Globus pallidus (tissue), 1 donor: ENCODE results near the gene ITPR3.
A peak's percentile ranks its signal among the peaks of the same experiment; 100 is the strongest.
"Not testable (repeated sequence)": the region's sequence is repeated elsewhere in the genome, so short reads cannot be mapped to it uniquely, and the experiment has no call there.

Source experiments
- DNase-seq: peaks from one replicate; pipeline ENCODE4 v3.0.0-alpha.2; 2015; ENCODE audit warnings: low spot score

The ITPR3 gene

DNA sequence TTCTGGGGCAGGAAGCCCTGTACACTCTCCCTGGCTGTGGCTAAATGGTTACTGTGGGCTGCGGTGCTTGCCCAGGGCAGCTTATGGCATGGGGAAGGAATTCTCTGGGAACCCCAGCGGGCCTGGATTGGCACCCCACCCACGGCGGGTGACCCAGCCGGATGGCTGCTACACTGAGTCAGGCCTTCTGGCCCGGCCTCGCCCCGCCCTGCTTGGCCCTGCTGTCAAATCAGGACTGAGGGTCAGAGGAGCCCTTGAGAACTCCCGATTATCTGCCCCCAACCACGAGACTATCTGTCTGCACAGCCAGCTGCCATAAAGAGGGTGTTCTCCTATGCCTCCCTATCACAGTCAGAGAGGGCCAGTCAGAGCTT is 7.3 kb upstream of the ITPR3 start:
- DNase-seq, result no peak

GRCh38 chr6:33616113-33616512 is 5.0 kb upstream of the ITPR3 start:
- no peak for DNase-seq

GRCh38 chr6:33616913-33617312 is 4.2 kb upstream of the ITPR3 start:
- DNase-seq, result no peak

- no peak for DNase-seq
These were observed 1.8 kb upstream of the ITPR3 start for GRCh38 chr6:33619166-33619840.

DNA sequence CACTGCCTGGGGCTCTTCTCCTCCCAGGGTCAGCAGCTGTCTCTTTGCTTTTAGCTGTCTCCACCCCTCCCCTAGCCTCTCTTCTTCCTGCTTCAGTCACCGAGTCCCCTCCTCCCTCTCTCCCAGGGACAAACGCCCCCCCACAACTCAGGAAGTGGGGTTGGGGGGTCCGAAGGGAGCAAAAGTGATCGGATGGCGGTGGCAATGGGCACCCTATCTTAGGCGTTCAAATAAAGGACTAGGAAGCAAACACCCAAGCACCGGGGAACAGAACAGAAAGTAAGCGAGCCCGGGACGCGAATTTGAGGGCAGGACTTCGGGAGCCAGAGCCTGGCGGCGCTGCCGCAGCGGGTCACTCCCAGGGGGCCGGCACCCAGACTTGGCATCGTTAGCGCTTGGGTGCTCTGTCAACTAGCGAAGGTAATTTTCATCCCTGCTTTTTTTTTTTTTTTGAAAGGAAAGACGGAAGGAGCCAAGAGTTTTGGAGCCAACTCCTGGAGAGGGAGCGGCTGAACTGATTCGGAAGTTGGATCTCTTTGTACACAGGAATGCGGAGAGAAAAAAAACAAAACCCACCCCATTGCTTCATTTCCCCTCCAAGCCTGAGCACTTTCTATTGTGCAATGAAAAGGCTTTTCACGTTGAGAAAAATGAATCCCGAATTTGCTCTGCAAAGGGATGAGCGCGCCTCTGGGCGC is 815 bp upstream of the ITPR3 start:
- no peak for DNase-seq

GRCh38 chr6:33621711-33622388 is 728 bp downstream of the ITPR3 start:
- no peak for DNase-seq

DNA sequence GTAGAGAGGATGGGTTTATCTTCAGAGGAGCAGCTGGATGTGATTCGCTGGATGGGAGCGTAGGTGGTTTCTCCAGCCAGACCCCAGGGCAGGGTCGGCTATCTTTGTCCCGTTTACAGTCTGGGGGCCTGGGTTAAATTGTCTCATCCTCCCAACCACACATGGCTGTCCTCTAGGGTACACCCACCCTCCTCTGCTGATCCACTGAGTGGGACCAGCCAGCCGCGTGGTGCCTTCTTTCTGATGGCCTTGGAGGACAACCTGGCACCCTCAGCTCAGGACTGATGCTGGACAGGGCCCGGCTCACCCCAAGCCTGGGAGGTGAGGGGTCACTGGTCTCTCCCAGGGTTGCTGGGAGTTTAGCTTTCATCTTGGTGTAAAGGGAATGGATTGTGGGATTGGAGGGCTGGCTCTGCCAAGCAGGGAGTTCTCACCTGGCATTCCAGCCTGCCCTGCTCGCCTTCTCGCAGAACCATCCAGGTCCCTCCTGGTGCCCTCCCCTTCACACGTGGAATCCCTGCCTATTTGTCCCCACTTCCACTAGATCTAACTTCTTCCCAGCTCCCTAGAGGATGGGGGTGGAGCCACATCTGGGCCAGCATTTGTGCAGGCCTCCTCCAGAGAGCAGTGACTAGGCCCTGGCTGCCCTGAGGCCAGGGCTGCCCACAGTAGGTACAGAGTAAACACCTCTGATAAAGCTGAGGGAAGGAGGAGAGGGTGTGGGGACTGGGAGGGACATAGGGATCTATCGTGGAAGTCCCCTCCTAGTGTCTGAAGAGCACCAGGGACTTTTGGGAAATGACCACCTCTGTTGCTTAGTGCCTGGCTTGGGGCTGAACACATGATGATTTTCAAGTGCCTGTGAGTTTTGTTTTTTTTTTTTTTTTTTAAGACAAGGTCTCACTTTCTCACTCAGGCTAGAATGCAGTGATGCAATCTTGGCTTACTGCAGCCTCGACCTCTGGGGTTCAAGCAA is 1.6 kb downstream of the ITPR3 start:
- DNase-seq, result no peak

DNA sequence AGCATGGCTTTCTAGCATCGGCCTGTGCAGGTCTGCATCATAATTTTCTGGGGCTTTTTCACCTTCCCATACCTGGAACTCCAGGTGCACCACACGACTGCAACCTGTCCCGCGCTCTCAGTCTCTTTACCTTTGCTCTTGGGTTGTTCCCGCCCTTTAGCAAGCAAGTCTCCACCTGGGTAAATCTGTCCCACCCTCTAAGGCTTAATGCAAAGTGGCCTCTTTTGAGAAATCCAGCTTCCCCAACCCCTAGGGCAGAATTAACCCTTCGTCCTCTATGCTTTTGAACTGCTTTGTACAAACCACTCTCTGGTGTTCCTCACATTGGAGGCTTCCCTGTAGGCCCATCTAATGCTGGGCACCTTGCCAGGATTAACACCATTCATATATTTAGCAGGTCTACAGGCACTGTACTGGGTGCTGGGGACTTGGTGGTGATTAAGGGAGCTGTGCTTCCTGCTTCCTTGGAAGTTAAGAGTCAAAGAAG is 2.8 kb downstream of the ITPR3 start:
- no peak for DNase-seq

DNA sequence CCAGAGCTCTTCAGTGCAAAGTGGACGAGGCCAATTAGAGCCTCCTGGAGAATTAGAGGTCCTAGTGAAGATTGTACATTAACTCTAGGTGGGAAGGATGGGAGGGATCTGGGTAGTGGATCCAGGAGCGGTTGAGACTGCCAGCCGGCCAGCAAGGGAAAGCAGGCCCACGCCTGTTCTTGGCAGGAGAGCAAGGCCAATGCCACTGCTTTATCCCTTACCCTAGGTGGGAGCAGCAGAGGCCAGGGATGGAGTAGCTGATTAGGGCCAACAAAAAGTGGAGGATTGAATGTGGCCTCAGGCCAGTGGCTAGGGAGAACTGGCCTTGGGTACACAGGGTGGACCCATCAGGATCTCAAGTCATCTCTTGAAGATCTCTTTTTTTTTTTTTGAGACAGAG is 3.7 kb downstream of the ITPR3 start:
- no peak for DNase-seq

GRCh38 chr6:33627876-33628275 is 6.8 kb downstream of the ITPR3 start:
- DNase-seq, result no peak

GRCh38 chr6:33628401-33628964 is 7.4 kb downstream of the ITPR3 start:
- DNase-seq, result no peak

- DNase-seq, result no peak
These were observed 8.9 kb downstream of the ITPR3 start for GRCh38 chr6:33630014-33630413.

GRCh38 chr6:33631521-33631920 is 10.4 kb downstream of the ITPR3 start:
- DNase-seq, result not testable (repeated sequence)

DNA sequence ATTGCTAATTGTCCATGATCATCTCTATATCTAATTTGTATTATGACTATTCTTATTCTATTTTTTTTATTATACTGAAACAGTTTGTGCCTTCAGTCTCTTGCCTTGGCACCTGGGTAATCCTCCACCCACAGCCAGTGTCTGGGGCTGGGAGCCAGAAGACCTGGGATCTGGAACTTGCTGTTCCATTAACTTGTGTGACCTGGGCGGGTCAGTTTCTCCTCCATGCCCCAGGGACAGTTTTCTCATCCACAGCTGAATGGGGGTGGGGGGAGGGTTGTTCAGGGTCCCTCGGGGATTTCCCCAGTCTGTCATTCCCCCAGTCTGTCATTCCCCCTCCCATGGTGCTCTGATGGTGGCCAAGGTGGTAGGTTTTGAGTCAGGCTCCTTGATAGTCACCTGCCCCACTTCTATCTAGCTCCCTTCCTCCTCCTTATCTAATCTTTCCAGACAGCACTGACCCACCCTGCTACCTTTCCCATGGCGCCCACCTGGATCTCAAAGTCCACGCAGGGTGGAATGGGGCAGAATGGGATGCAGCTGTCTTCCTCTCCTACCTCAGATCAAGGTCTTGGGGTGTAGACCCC is 10.9 kb downstream of the ITPR3 start:
- no peak for DNase-seq

- peak; percentile 27 for DNase-seq
These were observed 11.5 kb downstream of the ITPR3 start for GRCh38 chr6:33632558-33633039.

DNA sequence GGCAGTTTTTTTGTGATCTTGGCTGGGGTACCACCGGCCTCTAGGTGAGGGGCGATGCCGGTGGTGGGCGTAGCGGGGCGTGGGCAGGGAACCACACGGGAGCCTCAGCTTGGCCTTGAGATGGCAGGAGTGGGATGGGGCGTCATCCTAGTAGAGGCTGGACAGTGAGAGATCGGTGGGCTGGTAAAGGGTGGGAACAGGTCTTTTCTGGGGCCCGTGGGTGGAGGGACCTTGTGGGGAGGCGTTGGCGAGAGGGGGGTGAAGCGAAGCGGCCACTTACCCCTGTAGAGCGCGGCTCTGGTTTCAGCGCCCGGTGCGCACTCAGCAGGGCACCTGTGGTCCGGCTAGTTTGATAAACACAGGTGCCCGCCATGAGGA is 12.0 kb downstream of the ITPR3 start:
- DNase-seq, result no peak

DNA sequence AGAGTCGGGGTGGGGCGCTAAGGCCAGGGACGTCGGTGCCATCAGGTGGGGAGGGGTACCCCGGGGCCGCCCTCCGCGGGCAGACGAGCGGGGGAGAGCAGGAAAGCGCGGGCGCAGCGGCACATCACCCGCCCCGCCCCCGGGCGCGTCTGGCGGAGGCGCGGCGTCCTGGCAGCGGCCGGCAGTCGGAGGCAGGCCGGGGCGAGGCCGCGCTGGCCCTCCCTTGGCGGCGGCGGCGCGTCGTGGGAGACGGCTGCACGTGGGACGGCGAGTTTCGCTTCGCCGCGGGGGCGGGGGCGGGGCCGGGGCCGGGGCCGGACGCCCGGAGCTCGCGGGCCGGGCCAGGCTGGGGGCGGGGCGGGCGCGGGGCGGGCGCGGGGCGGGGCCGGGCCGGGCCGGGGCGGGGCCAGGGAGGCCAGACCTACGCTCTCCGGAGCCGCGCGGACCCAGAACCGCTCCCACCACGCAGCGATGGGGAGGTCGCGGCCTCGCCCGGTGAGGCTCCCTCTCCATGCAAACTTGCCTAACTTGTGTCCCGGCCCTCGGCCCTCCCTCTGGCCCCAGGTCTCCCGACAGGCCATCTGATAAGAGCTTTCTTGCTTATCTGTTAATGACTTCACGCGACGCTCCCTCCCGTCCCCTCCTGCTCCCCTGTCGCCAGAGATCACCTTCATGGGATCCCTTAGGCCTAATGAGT is 12.5 kb downstream of the ITPR3 start:
- DNase-seq, result peak; percentile 46

DNA sequence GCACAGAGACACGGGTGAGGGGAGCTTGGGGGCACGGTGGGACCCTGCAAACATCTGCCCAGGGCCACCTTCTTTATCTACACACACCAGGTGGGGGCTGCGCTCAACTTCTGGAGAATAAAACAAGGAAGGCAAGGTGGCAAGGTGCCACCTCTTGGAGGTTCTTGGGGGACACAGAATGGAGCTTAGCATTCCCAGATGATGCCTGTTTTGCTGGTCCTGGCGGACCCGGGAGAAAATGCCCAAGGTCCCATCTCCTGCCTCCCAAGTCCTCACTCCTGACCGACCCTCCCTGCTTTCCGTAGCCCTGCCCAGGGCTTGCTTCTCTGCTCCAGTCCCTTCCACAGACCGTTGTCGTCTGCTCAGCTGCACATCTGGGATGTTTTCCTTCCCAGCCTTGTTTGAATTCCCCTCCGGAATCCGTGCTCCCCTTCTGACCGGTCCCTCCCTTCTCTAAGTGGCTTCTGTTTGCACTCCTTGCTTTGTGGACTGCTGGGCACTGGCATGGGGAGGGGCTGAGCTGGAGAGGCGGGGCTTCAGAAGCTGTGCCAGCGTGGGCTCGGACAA is 13.1 kb downstream of the ITPR3 start:
- no peak for DNase-seq

DNA sequence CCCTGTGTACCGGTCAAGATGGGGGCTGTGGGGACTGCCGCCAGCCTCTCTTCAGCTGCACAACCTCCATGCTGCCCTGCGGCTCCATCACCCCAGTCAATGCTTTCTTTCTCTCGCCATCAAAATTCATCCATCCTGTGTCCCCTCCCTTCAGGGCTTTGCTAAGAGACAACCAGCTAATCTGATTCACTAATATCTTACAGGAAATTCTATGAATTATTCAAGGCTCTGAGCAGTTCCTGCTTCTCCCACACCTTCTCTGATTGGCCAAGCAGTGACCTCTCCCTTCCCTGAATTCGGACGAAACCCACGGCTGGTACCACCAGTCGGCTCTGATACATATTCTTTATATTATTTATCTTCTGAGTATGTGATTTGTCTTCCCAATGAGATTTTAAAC is 13.8 kb downstream of the ITPR3 start:
- no peak for DNase-seq

DNA sequence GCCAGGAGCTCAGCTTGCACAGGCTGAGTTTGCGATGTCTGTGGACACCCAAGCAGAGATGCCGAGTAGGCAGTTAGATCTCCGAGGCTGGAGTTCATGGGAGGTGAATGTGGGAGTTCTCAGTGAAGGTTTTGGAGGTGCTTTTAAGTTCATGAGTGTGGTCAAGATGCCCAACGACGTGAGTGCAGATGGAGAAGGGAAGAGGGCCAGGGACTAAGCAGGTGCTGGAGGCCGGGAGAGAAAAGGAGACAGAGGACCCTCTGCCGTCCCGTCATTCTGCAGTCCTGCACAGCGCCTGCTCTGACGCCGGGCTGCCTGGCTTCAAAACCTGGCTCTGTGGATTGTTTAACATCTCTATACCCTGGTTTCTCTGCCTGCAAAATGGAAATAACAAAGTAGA is 15.5 kb downstream of the ITPR3 start:
- DNase-seq, result no peak
